Fibroblast of skin of left quadriceps (primary cell): ENCODE results near the gene ANKRD2.
"Not testable (repeated sequence)": the region's sequence is repeated elsewhere in the genome, so short reads cannot be mapped to it uniquely, and the experiment has no call there.

Source experiments
- DNase-seq, 2 experiments: peaks; one replicate each; pipeline ENCODE4 v3.0.0-alpha.2; 2013; ENCODE audit warnings: low read depth in 2 of 2

Gene ANKRD2, protein sequence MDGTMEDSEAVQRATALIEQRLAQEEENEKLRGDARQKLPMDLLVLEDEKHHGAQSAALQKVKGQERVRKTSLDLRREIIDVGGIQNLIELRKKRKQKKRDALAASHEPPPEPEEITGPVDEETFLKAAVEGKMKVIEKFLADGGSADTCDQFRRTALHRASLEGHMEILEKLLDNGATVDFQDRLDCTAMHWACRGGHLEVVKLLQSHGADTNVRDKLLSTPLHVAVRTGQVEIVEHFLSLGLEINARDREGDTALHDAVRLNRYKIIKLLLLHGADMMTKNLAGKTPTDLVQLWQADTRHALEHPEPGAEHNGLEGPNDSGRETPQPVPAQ

DNA sequence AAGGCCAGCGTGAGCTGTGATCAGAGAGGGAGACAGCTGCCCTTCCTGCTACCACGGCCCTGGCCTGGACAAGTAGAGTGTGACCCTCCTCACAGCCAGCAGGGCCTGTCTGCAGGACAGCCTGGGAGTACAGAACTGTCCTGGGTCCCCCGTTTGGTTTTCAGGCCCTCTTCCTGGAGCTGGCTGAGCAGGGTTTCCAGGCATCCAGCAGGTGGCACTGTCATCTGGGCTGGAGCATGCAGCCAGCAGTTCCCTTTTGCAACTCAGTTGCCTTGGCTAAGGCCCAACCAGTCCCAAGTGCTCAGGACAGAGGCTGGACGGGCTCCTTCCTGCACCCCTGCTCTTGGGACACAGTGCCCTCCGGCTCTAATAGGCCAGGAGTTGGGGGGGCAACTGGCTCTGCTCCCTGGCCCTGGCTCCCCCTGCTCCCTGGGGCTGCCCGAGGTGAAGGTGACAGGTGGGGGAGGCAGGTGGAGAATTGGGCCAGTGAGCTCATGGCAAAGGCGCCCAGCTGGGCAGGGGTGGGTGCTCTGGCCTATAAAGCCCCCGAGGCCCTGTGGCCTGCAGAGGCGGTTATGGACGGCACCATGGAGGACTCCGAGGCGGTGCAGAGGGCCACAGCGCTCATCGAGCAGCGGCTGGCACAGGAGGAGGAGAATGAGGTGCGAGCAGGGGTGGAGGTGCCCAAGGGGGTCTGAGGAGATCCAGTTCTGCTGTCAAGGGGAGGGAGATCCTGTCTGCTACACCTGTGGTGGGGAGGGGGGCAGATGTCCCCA, at the start of gene ANKRD2:
Gene ANKRD2 (plus strand): TSS at position 566 of the 776 bp plus-strand sequence. CDS start 10 bp downstream, at position 576.
- DNase-seq, result peak in 1 of 2 experiments; percentile 32

DNA sequence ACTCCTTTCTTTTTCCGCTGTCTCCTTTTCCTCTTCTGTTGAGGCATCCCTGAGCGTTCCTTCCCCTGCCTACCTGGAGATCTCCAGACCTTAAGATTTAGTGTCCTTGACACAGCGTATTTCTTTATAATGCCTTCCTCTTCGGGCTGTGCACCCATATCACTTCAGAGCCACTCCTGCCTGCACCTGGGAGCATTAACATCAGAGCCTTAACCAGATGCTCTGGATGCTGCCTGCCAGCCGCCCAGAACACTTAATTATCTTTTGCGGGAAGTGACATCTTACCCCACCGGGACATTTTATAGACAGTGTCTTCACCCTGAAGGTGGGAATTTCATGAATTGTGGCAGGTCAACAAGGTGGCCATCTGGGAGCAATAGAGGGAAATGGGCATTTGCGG, 49.6 kb upstream of the ANKRD2 start:
- DNase-seq, result no peak

DNA sequence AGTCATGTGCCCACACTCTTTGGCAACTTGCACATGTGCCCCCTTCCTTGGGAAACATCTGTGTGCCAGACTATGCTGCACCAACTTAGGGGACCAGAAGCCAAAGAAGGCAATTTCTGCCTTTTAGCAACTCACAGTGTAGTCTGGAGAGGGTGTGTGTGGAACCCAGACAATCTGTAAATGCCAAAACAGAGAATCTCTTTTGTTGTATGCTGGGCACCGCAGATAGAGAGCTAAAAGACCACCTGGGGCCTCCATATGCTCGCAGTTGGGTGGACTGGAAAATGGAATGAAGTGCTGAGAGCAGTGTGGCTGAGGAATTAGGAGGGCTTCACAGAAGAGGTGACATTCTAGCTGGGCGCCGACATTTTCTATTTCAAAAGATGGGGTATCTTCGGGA, 47.5 kb upstream of the ANKRD2 start:
- no peak for DNase-seq

DNA sequence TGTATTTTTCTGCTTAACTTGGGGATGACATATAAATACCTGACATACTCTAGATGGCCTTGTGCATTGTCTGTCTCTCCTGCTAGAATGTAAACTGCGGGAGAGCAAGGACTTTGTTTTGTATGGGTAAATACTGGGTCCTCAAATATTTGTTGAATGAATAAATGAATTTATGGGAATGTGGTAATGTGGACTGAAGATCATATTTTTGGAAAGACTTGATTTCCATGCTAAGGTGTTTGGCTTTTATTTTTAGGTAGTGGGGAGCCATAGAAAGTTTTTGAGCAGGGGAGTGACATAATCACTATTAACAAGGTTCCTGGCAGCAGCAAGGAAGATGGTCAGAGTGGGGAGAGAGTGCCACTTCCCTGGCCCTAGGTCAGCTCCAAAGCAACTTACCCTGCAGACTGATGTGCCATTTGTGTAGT, 46.9 kb upstream of the ANKRD2 start:
- DNase-seq, result no peak

DNA sequence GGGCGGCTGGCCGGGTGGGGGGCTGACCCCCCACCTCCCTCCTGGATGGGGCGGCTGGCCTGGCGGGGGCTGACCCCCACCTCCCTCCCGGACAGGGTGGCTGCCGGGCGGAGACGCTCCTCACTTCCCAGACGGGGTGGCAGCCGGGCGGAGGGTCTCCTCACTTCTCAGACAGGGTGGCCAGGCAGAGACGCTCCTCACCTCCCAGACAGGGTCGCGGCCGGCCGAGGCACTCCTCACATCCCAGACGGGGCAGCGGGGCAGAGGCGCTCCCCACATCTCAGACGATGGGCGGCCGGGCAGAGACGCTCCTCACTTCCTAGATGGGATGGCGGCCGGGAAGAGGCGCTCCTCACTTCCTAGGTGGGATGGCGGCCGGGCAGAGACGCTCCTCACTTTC, 43.7 kb upstream of the ANKRD2 start:
- not testable (repeated sequence) for DNase-seq

GRCh38 chr10:97529685-97530465, 42.7 kb upstream of the ANKRD2 start:
- no peak for DNase-seq

DNA sequence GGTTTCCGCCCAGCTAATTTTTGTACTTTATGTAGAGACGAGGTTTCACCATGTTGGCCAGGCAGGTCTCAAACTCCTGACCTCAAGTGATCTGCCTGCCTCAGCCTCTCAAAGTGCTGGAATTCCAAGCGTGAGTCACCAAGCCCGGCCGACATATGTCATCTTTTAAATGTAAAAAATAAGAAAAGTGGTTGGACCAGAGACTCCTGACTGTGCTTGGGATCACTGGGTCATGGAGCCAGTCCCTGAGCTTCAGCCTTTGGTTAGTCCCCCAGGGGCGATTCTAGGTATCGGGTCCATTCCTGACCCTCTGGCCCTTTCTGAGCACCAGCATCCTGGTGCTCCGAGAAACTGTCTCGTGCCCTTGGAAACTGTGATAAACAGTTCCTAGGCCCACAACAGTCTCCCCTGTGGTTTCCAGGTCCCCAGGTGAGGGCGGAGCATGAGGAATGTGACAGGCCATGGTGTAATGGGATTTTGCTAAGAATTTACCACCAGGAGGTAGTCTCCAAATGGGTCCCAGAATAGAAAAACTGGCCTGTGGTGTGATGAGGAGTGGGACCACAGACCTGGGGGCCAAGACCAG, 41.1 kb upstream of the ANKRD2 start:
- no peak for DNase-seq

DNA sequence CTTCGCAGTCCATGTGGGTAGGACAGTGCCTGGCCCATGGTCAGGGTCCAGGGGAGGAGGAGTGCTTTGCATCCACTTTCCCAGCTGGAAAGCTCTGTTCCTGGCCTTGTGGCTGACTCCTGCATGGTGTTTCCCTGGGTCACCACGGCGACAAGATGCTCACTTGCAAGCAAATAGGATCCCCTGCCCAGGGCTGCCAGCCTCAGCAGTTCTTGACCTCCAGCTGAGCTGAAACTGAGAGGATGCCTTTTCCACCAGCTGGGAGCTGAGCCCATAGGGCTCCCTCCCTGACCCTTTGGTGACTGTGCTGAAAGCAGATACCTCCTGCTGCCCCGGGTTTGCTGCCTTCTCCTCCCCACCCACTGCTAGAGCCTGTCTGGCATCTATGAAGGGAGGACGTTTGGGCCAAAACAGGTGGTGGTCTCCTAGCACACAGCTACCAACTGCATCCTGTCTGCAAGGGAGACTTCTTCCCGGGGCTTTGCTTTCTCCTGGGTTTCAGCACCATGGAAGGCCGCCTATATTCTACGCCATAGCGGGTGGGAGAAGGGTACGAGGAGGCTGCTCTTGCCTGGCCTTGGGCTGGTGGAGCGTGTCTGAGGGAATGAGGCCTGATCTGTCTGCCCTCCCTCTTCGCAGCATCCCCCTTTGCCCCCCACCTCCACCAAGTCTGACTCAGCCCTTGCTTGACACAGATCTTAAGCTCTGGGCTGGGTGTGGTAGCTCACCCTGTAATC, 39.5 kb upstream of the ANKRD2 start:
- no peak for DNase-seq

DNA sequence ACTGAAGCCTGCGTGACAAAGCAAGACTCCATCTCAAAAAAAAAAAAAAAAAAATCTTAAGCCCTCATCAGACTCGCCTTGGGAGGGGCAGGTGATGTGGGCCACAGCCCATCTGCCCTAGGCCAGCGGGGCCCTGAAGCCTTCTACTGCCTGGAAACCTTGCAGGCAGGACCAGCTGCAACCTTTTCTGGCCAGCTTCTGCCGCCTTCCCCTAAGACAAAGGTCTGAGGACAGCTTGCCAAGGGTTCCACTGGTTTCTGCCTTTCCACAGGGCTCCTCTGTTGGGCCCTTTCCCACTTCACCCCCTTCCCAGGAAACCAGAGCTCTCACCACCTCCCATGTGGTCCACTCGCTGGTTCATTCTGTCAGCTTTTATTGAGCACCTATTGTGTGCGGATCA, 38.7 kb upstream of the ANKRD2 start:
- DNase-seq, result no peak

- DNase-seq, result no peak
These were observed 37.7 kb upstream of the ANKRD2 start for GRCh38 chr10:97534746-97535367.

- DNase-seq, result no peak
These were observed 35.3 kb upstream of the ANKRD2 start for GRCh38 chr10:97537186-97537869.

GRCh38 chr10:97538411-97538810, 34.2 kb upstream of the ANKRD2 start:
- no peak for DNase-seq

DNA sequence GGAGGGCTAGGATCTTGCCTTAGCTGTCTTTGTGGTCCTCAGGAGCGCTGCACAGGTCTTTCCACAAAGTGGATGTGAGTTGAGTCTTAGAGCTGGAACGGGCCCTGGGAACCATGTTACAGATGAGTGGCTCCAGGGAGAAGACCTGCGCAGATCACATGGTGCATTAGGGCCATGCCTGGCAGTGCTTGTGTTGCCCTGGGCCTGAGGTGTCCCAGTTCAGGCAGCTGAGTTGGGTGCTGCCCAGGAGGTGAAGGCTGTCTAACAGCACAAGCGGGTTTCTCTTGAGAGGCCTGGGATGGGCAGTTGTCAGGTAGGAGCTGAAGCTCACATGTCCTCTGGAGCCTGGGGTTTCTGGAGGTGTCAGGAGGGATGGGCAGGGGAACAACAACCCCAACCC, 33.7 kb upstream of the ANKRD2 start:
- no peak for DNase-seq

- peak; percentile 69 to 70 for DNase-seq
These were observed 32.9 kb upstream of the ANKRD2 start for GRCh38 chr10:97539523-97540200.

DNA sequence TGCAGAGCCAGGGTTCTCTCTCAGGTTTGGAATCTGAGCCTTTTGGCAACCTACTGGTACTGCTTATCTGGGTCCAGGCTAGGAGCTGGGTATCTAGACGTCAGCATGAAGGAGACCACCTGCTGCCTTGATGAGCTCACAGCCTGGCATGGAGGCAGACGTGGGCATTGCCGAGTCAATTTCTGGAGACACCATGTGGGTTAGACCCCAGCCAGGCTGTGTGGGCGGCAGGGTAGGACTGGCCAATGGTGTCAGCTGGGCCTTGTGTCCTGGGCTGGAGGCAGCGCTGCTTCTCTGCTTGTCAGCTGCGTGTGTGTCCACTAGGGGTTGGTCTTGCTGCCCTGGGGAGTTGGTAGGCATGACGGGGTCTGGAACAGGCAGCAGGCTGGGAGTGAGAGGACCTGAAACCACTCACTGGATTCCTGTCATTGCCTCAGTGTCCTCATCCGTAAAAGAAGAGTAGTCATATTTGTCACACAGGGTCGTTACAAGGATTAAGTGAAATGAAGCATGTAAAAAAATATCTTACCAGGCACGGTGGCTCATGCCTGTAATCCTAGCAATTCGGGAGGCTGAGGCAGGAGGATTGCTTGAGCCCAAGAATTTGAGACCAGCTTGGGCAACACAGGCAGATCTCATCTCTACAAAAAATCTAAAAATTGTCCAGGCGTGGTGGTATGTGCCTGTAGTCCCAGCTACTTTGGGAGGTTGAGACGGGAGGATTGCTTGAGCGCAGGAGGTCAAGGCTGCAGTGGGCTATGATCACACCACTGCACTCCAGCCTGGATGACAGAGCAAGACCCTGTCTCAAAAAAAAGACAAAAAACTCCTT, 31.7 kb upstream of the ANKRD2 start:
- no peak for DNase-seq

- DNase-seq, result peak; percentile 81 to 82
These were observed 30.2 kb upstream of the ANKRD2 start for GRCh38 chr10:97542169-97543024.

- DNase-seq, result peak; percentile 84 to 85
These were observed 29.5 kb upstream of the ANKRD2 start for GRCh38 chr10:97543025-97543546.
